WTC11 (cell line): Measurements from ENCODE around the gene PIGU. TPM values are rescaled to one million over a fixed set of nuclear protein-coding genes. Genes with fewer than 3 reads are reported as not detected.

Experiments
- ATAC-seq: fragments of 200-7000 bp; cut with Tn5 transposase; 2 replicates; pipeline ENCODE4 v1.10.0; 2021; ENCODE audit warnings: mild to moderate bottlenecking, moderate library complexity
- CTCF ChIA-PET: fragments of 300-600 bp; sonication (Branson Sonifier 250); formaldehyde crosslinking; loops from one replicate; lab custom pipeline; 2021; ENCODE audit warnings: antibody characterized with exemption; lab: Charles Lee
- POLR2A ChIA-PET: fragments of 350-600 bp; sonication (Branson Sonifier 250); formaldehyde crosslinking; loops from one replicate; lab custom pipeline; 2021; ENCODE audit warnings: antibody characterized with exemption; lab: Charles Lee
- DNase-seq: peaks from one replicate; pipeline ENCODE4 v3.0.0; 2021; ENCODE audit warnings: low spot score
- H3K27ac Mint-ChIP-seq: 2 replicates; pipeline ENCODE4 v1.8.0; 2021; ENCODE audit warnings: mixed read lengths
- H3K27me3 Mint-ChIP-seq: 2 replicates; pipeline ENCODE4 v1.8.0; 2021; ENCODE audit warnings: low read depth, mild to moderate bottlenecking, moderate library complexity, mixed read lengths
- H3K36me3 Mint-ChIP-seq: 2 replicates; pipeline ENCODE4 v1.8.0; 2021; ENCODE audit warnings: mixed read lengths
- H3K4me1 Mint-ChIP-seq: 2 replicates; pipeline ENCODE4 v1.8.0; 2022; ENCODE audit warnings: mixed read lengths
- H3K4me3 Mint-ChIP-seq: 2 replicates; pipeline ENCODE4 v1.8.0; 2021; ENCODE audit warnings: mild to moderate bottlenecking, moderate library complexity, mixed read lengths
- H3K9me3 Mint-ChIP-seq: 2 replicates; pipeline ENCODE4 v1.8.0; 2021; ENCODE audit warnings: mixed read lengths
- ELF4 ChIP-seq: sonication (generic); formaldehyde crosslinking; IDR thresholded peaks from 2 replicates; pipeline ENCODE4 v1.8.1; 2022; ENCODE audit warnings: low read depth, mild to moderate bottlenecking, moderate library complexity, missing genetic modification reagents
- ESRRA ChIP-seq: sonication (generic); formaldehyde crosslinking; IDR thresholded peaks from 2 replicates; pipeline ENCODE4 v1.8.1; 2022; ENCODE audit warnings: mild to moderate bottlenecking, missing genetic modification reagents, borderline replicate concordance
- GTF2I ChIP-seq: fragments of 250-450 bp; sonication (Bioruptor Pico); conservative IDR thresholded peaks from 2 replicates; pipeline ENCODE4 v1.4.0; 2021; ENCODE audit warnings: mild to moderate bottlenecking
- HMGA2 ChIP-seq: fragments of 250-450 bp; sonication (Bioruptor Pico); IDR thresholded peaks from 2 replicates; pipeline ENCODE4 v1.4.0; 2021; ENCODE audit warnings: mild to moderate bottlenecking, moderate library complexity
- JAZF1 ChIP-seq: fragments of 250-450 bp; sonication (Bioruptor Pico); IDR thresholded peaks from 2 replicates; pipeline ENCODE4 v1.9.0; 2021; ENCODE audit warnings: moderate library complexity, mild to moderate bottlenecking, inconsistent platforms
- JUN ChIP-seq: sonication (generic); formaldehyde crosslinking; IDR thresholded peaks from 2 replicates; pipeline ENCODE4 v1.8.0; 2023; ENCODE audit warnings: mild to moderate bottlenecking, missing genetic modification reagents
- OVOL2 ChIP-seq: fragments of 250-450 bp; sonication (Bioruptor Pico); IDR thresholded peaks from 2 replicates; pipeline ENCODE4 v1.9.0; 2021; ENCODE audit warnings: mild to moderate bottlenecking, borderline replicate concordance
- RELA ChIP-seq: sonication (generic); formaldehyde crosslinking; IDR thresholded peaks from 2 replicates; pipeline ENCODE4 v1.8.1; 2022; ENCODE audit warnings: missing genetic modification reagents, mild to moderate bottlenecking, borderline replicate concordance
- ZNF317 ChIP-seq: sonication (generic); formaldehyde crosslinking; IDR thresholded peaks from 2 replicates; pipeline ENCODE4 v1.8.1; 2023; ENCODE audit warnings: low read depth, mild to moderate bottlenecking, moderate library complexity, missing genetic modification reagents, borderline replicate concordance
- total RNA-seq: library from RNA; stranded (reverse); gene quantifications from 3 replicates; pipeline ENCODE4 v1.2.3, GENCODE V29; 2021
- TF ChIP-seq, protein P1 (sequence below): sonication (generic); formaldehyde crosslinking; IDR thresholded peaks from 2 replicates; pipeline ENCODE4 v1.8.1; 2023; ENCODE audit warnings: mild to moderate bottlenecking, missing genetic modification reagents
- TF ChIP-seq, protein P2 (sequence below): sonication (generic); formaldehyde crosslinking; IDR thresholded peaks from 2 replicates; pipeline ENCODE4 v1.8.1; 2022; ENCODE audit warnings: missing genetic modification reagents, borderline replicate concordance
- TF ChIP-seq, protein P3 (sequence below): sonication (generic); formaldehyde crosslinking; IDR thresholded peaks from 2 replicates; pipeline ENCODE4 v1.8.1; 2022; ENCODE audit warnings: low read depth, missing genetic modification reagents, borderline replicate concordance
- TF ChIP-seq, protein P4 (sequence below): sonication (generic); formaldehyde crosslinking; IDR thresholded peaks from 2 replicates; pipeline ENCODE4 v1.8.1; 2022; ENCODE audit warnings: mild to moderate bottlenecking, missing genetic modification reagents, moderate library complexity, borderline replicate concordance
- TF ChIP-seq, protein P5 (sequence below): fragments of 250-450 bp; sonication (Bioruptor Pico); IDR thresholded peaks from 2 replicates; pipeline ENCODE4 v2.1.2; 2022; ENCODE audit warnings: mild to moderate bottlenecking, moderate library complexity
- TF ChIP-seq, protein P6 (sequence below): sonication (generic); formaldehyde crosslinking; IDR thresholded peaks from 2 replicates; pipeline ENCODE4 v1.8.0; 2022; ENCODE audit warnings: mild to moderate bottlenecking, missing genetic modification reagents

Gene PIGU
- total RNA-seq, 1 experiment from 2014 or later = 24.8 TPM

DNA sequence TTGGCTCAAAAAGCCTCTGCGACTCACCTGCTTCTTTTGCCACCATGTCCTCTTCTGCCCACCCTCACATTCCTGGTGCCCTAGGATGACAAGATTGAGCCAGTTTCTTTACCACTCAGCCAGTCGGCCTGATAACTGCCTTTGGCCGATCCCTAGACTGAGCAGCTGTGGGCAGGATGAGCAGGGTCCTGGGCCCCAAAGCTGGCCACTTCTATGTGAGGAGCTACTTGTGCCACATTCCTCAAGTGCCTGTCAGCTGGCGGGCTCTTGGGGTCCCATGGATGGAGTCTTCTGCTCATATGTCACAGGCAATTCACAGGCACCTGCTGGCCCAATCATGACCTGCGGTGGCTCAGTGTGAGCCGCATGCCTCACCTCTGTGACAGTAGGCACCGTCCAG lies 144.1 kb downstream of the PIGU start (continued):
- TF ChIP-seq, protein P1, sequence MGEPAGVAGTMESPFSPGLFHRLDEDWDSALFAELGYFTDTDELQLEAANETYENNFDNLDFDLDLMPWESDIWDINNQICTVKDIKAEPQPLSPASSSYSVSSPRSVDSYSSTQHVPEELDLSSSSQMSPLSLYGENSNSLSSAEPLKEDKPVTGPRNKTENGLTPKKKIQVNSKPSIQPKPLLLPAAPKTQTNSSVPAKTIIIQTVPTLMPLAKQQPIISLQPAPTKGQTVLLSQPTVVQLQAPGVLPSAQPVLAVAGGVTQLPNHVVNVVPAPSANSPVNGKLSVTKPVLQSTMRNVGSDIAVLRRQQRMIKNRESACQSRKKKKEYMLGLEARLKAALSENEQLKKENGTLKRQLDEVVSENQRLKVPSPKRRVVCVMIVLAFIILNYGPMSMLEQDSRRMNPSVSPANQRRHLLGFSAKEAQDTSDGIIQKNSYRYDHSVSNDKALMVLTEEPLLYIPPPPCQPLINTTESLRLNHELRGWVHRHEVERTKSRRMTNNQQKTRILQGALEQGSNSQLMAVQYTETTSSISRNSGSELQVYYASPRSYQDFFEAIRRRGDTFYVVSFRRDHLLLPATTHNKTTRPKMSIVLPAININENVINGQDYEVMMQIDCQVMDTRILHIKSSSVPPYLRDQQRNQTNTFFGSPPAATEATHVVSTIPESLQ (CRISPR knock-in tag) = no peak
- TF ChIP-seq ZNF317 (CRISPR knock-in tag) (no peak), ELF4 (CRISPR knock-in tag) (no peak), HMGA2 (CRISPR knock-in tag) (no peak), GTF2I (CRISPR knock-in tag) (no peak)
- TF ChIP-seq, protein P2, sequence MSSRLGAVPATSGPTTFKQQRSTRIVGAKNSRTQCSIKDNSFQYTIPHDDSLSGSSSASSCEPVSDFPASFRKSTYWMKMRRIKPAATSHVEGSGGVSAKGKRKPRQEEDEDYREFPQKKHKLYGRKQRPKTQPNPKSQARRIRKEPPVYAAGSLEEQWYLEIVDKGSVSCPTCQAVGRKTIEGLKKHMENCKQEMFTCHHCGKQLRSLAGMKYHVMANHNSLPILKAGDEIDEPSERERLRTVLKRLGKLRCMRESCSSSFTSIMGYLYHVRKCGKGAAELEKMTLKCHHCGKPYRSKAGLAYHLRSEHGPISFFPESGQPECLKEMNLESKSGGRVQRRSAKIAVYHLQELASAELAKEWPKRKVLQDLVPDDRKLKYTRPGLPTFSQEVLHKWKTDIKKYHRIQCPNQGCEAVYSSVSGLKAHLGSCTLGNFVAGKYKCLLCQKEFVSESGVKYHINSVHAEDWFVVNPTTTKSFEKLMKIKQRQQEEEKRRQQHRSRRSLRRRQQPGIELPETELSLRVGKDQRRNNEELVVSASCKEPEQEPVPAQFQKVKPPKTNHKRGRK (CRISPR knock-in tag) = no peak
- TF ChIP-seq, protein P3, sequence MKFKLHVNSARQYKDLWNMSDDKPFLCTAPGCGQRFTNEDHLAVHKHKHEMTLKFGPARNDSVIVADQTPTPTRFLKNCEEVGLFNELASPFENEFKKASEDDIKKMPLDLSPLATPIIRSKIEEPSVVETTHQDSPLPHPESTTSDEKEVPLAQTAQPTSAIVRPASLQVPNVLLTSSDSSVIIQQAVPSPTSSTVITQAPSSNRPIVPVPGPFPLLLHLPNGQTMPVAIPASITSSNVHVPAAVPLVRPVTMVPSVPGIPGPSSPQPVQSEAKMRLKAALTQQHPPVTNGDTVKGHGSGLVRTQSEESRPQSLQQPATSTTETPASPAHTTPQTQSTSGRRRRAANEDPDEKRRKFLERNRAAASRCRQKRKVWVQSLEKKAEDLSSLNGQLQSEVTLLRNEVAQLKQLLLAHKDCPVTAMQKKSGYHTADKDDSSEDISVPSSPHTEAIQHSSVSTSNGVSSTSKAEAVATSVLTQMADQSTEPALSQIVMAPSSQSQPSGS (CRISPR knock-in tag) = no peak

DNA sequence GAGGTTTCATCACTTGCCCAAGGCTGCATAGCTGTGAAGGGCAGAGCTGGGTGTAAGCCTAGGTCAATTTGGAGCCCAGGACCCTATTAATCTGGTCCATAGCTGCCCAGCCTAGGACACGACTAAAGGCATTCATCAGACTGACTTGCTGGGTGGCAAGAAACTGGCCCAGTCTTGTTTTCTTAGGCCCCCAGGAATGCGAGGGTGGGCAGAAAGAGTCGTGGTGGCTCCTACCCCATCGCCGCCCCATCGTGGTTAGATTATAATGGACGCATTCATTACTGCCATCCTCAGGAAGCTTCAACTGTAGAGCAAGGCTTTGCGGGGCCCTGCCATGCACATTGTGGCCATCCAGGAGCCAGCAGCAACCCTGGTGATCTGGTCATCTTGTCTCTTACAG lies 144.6 kb downstream of the PIGU start:
- ChIA-PET CTCF (interaction anchor here (1.5 to 2.7 kb wide), 2 partner anchors 9 to 220 kb away, joined by 5 to 12 read pairs; no protein-coding TSS in a partner anchor), POLR2A (no interaction called here)
- peaks cover 40% of the 10 kb centered on the region for H3K36me3 Mint-ChIP-seq
- DNase-seq (no peak), ATAC-seq (no peak)
- no peaks in the 10 kb centered on the region for H3K27me3 Mint-ChIP-seq
- H3K4me1 Mint-ChIP-seq = no peaks in the 10 kb centered on the region
- no peak overlapping the region for H3K4me3 Mint-ChIP-seq
- H3K9me3 Mint-ChIP-seq = no peaks in the 10 kb centered on the region
- no peak for TF ChIP-seq JUN (CRISPR knock-in tag)
- TF ChIP-seq RELA (CRISPR knock-in tag) = no peak
- TF ChIP-seq OVOL2 = no peak
- no peak for TF ChIP-seq ELF4 (CRISPR knock-in tag)
- TF ChIP-seq, protein P4, sequence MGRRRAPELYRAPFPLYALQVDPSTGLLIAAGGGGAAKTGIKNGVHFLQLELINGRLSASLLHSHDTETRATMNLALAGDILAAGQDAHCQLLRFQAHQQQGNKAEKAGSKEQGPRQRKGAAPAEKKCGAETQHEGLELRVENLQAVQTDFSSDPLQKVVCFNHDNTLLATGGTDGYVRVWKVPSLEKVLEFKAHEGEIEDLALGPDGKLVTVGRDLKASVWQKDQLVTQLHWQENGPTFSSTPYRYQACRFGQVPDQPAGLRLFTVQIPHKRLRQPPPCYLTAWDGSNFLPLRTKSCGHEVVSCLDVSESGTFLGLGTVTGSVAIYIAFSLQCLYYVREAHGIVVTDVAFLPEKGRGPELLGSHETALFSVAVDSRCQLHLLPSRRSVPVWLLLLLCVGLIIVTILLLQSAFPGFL (CRISPR knock-in tag) = no peak
- TF ChIP-seq JAZF1 (CRISPR knock-in tag) = no peak
- TF ChIP-seq, protein P5, sequence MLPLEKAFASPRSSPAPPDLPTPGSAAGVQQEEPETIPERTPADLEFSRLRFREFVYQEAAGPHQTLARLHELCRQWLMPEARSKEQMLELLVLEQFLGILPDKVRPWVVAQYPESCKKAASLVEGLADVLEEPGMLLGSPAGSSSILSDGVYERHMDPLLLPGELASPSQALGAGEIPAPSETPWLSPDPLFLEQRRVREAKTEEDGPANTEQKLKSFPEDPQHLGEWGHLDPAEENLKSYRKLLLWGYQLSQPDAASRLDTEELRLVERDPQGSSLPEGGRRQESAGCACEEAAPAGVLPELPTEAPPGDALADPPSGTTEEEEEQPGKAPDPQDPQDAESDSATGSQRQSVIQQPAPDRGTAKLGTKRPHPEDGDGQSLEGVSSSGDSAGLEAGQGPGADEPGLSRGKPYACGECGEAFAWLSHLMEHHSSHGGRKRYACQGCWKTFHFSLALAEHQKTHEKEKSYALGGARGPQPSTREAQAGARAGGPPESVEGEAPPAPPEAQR (CRISPR knock-in tag) = no peak
- TF ChIP-seq, protein P6, sequence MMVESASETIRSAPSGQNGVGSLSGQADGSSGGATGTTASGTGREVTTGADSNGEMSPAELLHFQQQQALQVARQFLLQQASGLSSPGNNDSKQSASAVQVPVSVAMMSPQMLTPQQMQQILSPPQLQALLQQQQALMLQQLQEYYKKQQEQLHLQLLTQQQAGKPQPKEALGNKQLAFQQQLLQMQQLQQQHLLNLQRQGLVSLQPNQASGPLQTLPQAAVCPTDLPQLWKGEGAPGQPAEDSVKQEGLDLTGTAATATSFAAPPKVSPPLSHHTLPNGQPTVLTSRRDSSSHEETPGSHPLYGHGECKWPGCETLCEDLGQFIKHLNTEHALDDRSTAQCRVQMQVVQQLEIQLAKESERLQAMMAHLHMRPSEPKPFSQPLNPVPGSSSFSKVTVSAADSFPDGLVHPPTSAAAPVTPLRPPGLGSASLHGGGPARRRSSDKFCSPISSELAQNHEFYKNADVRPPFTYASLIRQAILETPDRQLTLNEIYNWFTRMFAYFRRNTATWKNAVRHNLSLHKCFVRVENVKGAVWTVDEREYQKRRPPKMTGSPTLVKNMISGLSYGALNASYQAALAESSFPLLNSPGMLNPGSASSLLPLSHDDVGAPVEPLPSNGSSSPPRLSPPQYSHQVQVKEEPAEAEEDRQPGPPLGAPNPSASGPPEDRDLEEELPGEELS (CRISPR knock-in tag) = no peak
- no peak for TF ChIP-seq ESRRA (CRISPR knock-in tag)
- H3K27ac Mint-ChIP-seq = no peak overlapping the region
